H1 (cell line): Measurements from ENCODE around the gene PSPH. TPM values are rescaled to one million over a fixed set of nuclear protein-coding genes. Genes with fewer than 3 reads are reported as not detected.

ENCODE experiments used
- CTCF ChIA-PET: fragments of 300-600 bp; sonication (Branson Sonifier 250); formaldehyde crosslinking; loops from one replicate; lab custom pipeline; 2021; ENCODE audit not compliant: partially characterized antibody; lab: Charles Lee
- POLR2A ChIA-PET: fragments of 300-600 bp; sonication (Branson Sonifier 250); formaldehyde crosslinking; loops from one replicate; lab custom pipeline; 2021; ENCODE audit warnings: inconsistent platforms; ENCODE audit not compliant: partially characterized antibody; lab: Charles Lee
- DNase-seq, 2 experiments: peaks; one replicate each; pipeline versions ENCODE4 v3.0.0 to v3.0.0-alpha.2; 2010 to 2022; ENCODE audit warnings: low spot score in 2 of 2, low read depth in 1 of 2, mixed read lengths in 1 of 2
- FAIRE-seq: peaks from 2 replicates; lab custom pipeline; 2011; peaks lifted over from hg19 to GRCh38; lab: Jason Lieb, UNC
- H2AFZ ChIP-seq: 2 replicates; pipeline ENCODE4 v1.8.1; 2012; ENCODE audit warnings: low read length, inconsistent platforms
- H2AK5ac ChIP-seq: 2 replicates; pipeline ENCODE4 v1.6.1; 2013; ENCODE audit warnings: low read depth, low read length
- H2BK120ac ChIP-seq: replicated peaks from 2 replicates; pipeline ENCODE3; 2013; ENCODE audit warnings: low read depth, low read length, inconsistent platforms
- H2BK12ac ChIP-seq: 2 replicates; pipeline ENCODE4 v1.6.1; 2013; ENCODE audit warnings: low read depth, low read length
- H2BK15ac ChIP-seq: 2 replicates; pipeline ENCODE4 v1.6.1; 2013; ENCODE audit warnings: low read length
- H2BK20ac ChIP-seq: 2 replicates; pipeline ENCODE4 v1.6.1; 2013; ENCODE audit warnings: low read length
- H2BK5ac ChIP-seq: 2 replicates; pipeline ENCODE4 v1.6.1; 2013; ENCODE audit warnings: low read depth, low read length
- H3K14ac ChIP-seq: 2 replicates; pipeline ENCODE4 v1.6.1; 2013; ENCODE audit warnings: inconsistent platforms; ENCODE audit not compliant: insufficient read length
- H3K18ac ChIP-seq: 2 replicates; pipeline ENCODE4 v1.6.1; 2013; ENCODE audit warnings: low read length; ENCODE audit errors: extremely low read depth
- H3K23ac ChIP-seq: 2 replicates; pipeline ENCODE4 v1.6.1; 2013; ENCODE audit warnings: inconsistent platforms; ENCODE audit not compliant: insufficient read length
- H3K23me2 ChIP-seq: 2 replicates; pipeline ENCODE4 v1.6.1; 2013; ENCODE audit warnings: low read depth, low read length
- H3K27ac ChIP-seq: 2 replicates; pipeline ENCODE4 v1.6.1; 2011; ENCODE audit warnings: low read depth, low read length, inconsistent platforms
- H3K27me3 ChIP-seq, 4 experiments: replicated peaks in 1 of 4; 1 replicate in 1 of 4; 2 replicates in 3 of 4; pipeline versions ENCODE4 v1.6.1 to v1.8.1; 2011 to 2013; ENCODE audit warnings: low read length in 3 of 4, mild to moderate bottlenecking in 3 of 4, inconsistent platforms in 2 of 4, mixed read lengths in 2 of 4, moderate library complexity in 1 of 4; ENCODE audit not compliant: control insufficient read depth in 3 of 4, insufficient read depth in 3 of 4; ENCODE audit errors: extremely low read depth in 1 of 4
- H3K36me3 ChIP-seq, 4 experiments: 2 replicates each; pipeline versions ENCODE4 v1.6.1 to v1.8.1; 2011 to 2013; ENCODE audit warnings: mild to moderate bottlenecking in 4 of 4, low read length in 3 of 4, moderate library complexity in 2 of 4, control low read depth in 1 of 4, inconsistent platforms in 1 of 4; ENCODE audit not compliant: insufficient read depth in 4 of 4, control insufficient read depth in 2 of 4
- H3K4ac ChIP-seq: replicated peaks from 2 replicates; pipeline ENCODE3; 2013; ENCODE audit warnings: low read length, low read depth, mixed read lengths, inconsistent platforms; ENCODE audit not compliant: insufficient read length
- H3K4me1 ChIP-seq, 4 experiments: replicated peaks in 1 of 4; 1 replicate in 1 of 4; 2 replicates in 3 of 4; pipeline versions ENCODE4 v1.6.1 to v1.8.1; 2011 to 2013; ENCODE audit warnings: low read length in 3 of 4, inconsistent platforms in 2 of 4, mixed read lengths in 1 of 4; ENCODE audit not compliant: insufficient read depth in 4 of 4, control insufficient read depth in 3 of 4
- H3K4me2 ChIP-seq, 2 experiments: 2 replicates each; pipeline versions ENCODE4 v1.6.1 to v1.8.1; 2011 to 2013; ENCODE audit warnings: low read depth in 2 of 2, low read length in 2 of 2, control low read depth in 1 of 2, inconsistent platforms in 1 of 2, mild to moderate bottlenecking in 1 of 2; ENCODE audit not compliant: insufficient read depth in 1 of 2
- H3K4me3 ChIP-seq, 4 experiments: fragments of 200-600, 300-600 bp in 1 of 4; sonication (generic), shearing (Covaris generic), sonication (Bioruptor Twin) in 1 of 4; 2 replicates each; pipeline versions ENCODE4 v1.5.1 to v1.8.1; 2011 to 2016; ENCODE audit warnings: low read length in 4 of 4, low read depth in 3 of 4, control low read depth in 2 of 4, inconsistent platforms in 2 of 4, mild to moderate bottlenecking in 2 of 4, mixed read lengths in 1 of 4, moderate library complexity in 1 of 4; ENCODE audit not compliant: insufficient read depth in 2 of 4; ENCODE audit errors: extremely low read depth in 1 of 4
- H3K56ac ChIP-seq: replicated peaks from 2 replicates; pipeline ENCODE3; 2013; ENCODE audit warnings: low read depth, mild to moderate bottlenecking, mixed read lengths, low read length, inconsistent platforms; ENCODE audit not compliant: insufficient read length
- H3K79me1 ChIP-seq: 2 replicates; pipeline ENCODE4 v1.6.1; 2013; ENCODE audit warnings: low read depth, low read length, control low read depth
- H3K79me2 ChIP-seq, 2 experiments: 2 replicates each; pipeline versions ENCODE4 v1.6.1 to v1.8.1; 2012 to 2013; ENCODE audit warnings: low read length in 2 of 2, mild to moderate bottlenecking in 2 of 2, inconsistent platforms in 1 of 2; ENCODE audit not compliant: insufficient read depth in 2 of 2, control insufficient read depth in 1 of 2
- H3K9ac ChIP-seq, 4 experiments: replicated peaks in 1 of 4; 1 replicate in 1 of 4; 2 replicates in 3 of 4; pipeline versions ENCODE4 v1.6.1 to v1.8.1; 2011 to 2013; ENCODE audit warnings: low read depth in 3 of 4, low read length in 3 of 4, control low read depth in 2 of 4, mild to moderate bottlenecking in 2 of 4, moderate library complexity in 2 of 4, inconsistent platforms in 1 of 4; ENCODE audit errors: extremely low read depth in 1 of 4
- H3K9me3 ChIP-seq, 2 experiments: 2 replicates each; pipeline versions ENCODE4 v1.6.1 to v1.8.1; 2012 to 2013; ENCODE audit warnings: mild to moderate bottlenecking in 2 of 2, moderate library complexity in 2 of 2, control low read depth in 1 of 2, inconsistent platforms in 1 of 2, low read depth in 1 of 2, low read length in 1 of 2, mixed read lengths in 1 of 2; ENCODE audit not compliant: insufficient read depth in 2 of 2
- H4K20me1 ChIP-seq, 2 experiments: replicated peaks in 1 of 2; 2 replicates each; pipeline versions ENCODE3 to v1.8.1; 2011 to 2013; ENCODE audit warnings: inconsistent platforms in 2 of 2, low read length in 2 of 2, mild to moderate bottlenecking in 1 of 2; ENCODE audit not compliant: insufficient read depth in 2 of 2, control insufficient read depth in 1 of 2
- H4K5ac ChIP-seq: 2 replicates; pipeline ENCODE4 v1.6.1; 2013; ENCODE audit warnings: low read length, low read depth, mixed read lengths, inconsistent platforms; ENCODE audit not compliant: insufficient read length
- H4K8ac ChIP-seq: 2 replicates; pipeline ENCODE4 v1.8.0; 2013; ENCODE audit warnings: mild to moderate bottlenecking, moderate library complexity, low read length, inconsistent platforms; ENCODE audit not compliant: insufficient read depth; ENCODE audit errors: extremely low read depth
- H4K91ac ChIP-seq: replicated peaks from 2 replicates; pipeline ENCODE3; 2013; ENCODE audit warnings: low read length, mixed read lengths, inconsistent platforms; ENCODE audit not compliant: insufficient read length
- BCL11A ChIP-seq, 2 experiments: IDR thresholded peaks; one replicate each; pipeline ENCODE4 v1.6.1; 2011; ENCODE audit warnings: low read depth in 2 of 2, low read length in 2 of 2, mild to moderate bottlenecking in 2 of 2
- EP300 ChIP-seq, 2 experiments: IDR thresholded peaks; 1 replicate in 1 of 2; 2 replicates in 1 of 2; pipeline ENCODE4 v1.6.1; 2011 to 2012; ENCODE audit warnings: low read depth in 2 of 2, low read length in 2 of 2, mild to moderate bottlenecking in 2 of 2, borderline replicate concordance in 1 of 2, inconsistent platforms in 1 of 2, moderate library complexity in 1 of 2
- POU5F1 ChIP-seq: IDR thresholded peaks from 2 replicates; pipeline ENCODE4 v1.6.1; 2011; ENCODE audit warnings: low read depth, mild to moderate bottlenecking, low read length, moderate library complexity
- WGBS, 2 experiments: shearing (Covaris generic) in 1 of 2; methylation state at CpG; one replicate each; pipeline versions ENCODE4 v1.1.6 to v1.1.7; 2013 to 2015; ENCODE audit warnings: low lambda C conversion rate in 2 of 2, mixed read lengths in 2 of 2, inconsistent platforms in 1 of 2, low coverage in 1 of 2, missing lambda C conversion rate in 1 of 2; ENCODE audit not compliant: insufficient replicate concordance in 2 of 2, insufficient coverage in 1 of 2, insufficient read length in 1 of 2; ENCODE audit errors: extremely low coverage in 1 of 2, missing lambda C conversion rate in 1 of 2; 5-methylcytosine and 5-hydroxymethylcytosine counted together
- polyA plus RNA-seq, 7 experiments: library from polyadenylated mRNA; depleted of rRNA in 3 of 7; stranded (reverse) in 5 of 7; unstranded in 2 of 7; fragments of >200 nt in 5 of 7; fragments of 200-250 nt in 2 of 7; gene quantifications; 1 replicate in 5 of 7; 2 replicates in 1 of 7; 4 replicates in 1 of 7; pipeline versions ENCODE4 v1.2.1 to v1.2.3, GENCODE V29; 2011 to 2013; ENCODE audit warnings: missing spikeins in 2 of 7, mixed read lengths in 2 of 7
- total RNA-seq: library from RNA; stranded (reverse); fragmentation: NEBNext Ultra II Directional; extraction: Animal tissue kit (Norgen Biotek cat#: 25700); gene quantifications from 2 replicates; pipeline ENCODE4 v1.2.1, GENCODE V29; 2021

The PSPH gene
- total and polyA plus RNA-seq, 2 of the 8 experiments (the other 6 are each of a cell fraction or from before 2014, with no cell fraction given): 31.0 to 64.8 TPM

- H2BK120ac ChIP-seq: no peak overlapping the region
- H2BK15ac ChIP-seq: no peak overlapping the region
- peaks cover 0 to 2% of the 10 kb centered on the region in 2 experiments for H4K20me1 ChIP-seq
- ChIA-PET CTCF (interaction anchor here (0.9 to 2.9 kb wide), 3 partner anchors 14 to 83 kb away, joined by 3 to 23 read pairs (median 4); partner anchors contain the start of gene PHKG1), POLR2A (interaction anchor here (1.3 to 1.7 kb wide), 3 partner anchors 11 to 26 kb away, joined by 3 to 4 read pairs (median 3); partner anchors contain the start of genes CCT6A, PSPH and SUMF2)
- FAIRE-seq (no peak), DNase-seq (no peak)
- H2BK12ac ChIP-seq: no peak overlapping the region
- no peak overlapping the region for H3K4me3 ChIP-seq
- H3K27me3 ChIP-seq: no peaks in the 10 kb centered on the region
- H2BK5ac ChIP-seq: no peak overlapping the region
- no peaks in the 10 kb centered on the region for H3K79me2 ChIP-seq
- no peak overlapping the region for H3K14ac ChIP-seq
- no peak overlapping the region for H2AFZ ChIP-seq
- H3K23me2 ChIP-seq: no peaks in the 10 kb centered on the region
- no peak overlapping the region for H3K23ac ChIP-seq
- no peak overlapping the region for H3K18ac ChIP-seq
- H3K56ac ChIP-seq: no peak overlapping the region
- no peak overlapping the region for H3K9ac ChIP-seq
- WGBS, 2 experiments: 82% methylated on average over 2 of the region's 3 CpGs; no CpG with 5 or more reads in 1 of the 2 experiments
- no peak overlapping the region for H3K4ac ChIP-seq
- H3K4me2 ChIP-seq: no peak overlapping the region
- no peaks in the 10 kb centered on the region for H3K79me1 ChIP-seq
- H3K9me3 ChIP-seq: no peaks in the 10 kb centered on the region
- no peaks in the 10 kb centered on the region for H3K4me1 ChIP-seq
- H4K91ac ChIP-seq: no peak overlapping the region
- TF ChIP-seq POU5F1: no peak
- no peak for TF ChIP-seq EP300 (IDR thresholded peaks at IDR 0.05; ENCODE audit: borderline replicate concordance in 1 of 2, low read depth in 2 of 2, low read length in 2 of 2)
- TF ChIP-seq BCL11A (IDR thresholded peaks at IDR 0.05; ENCODE audit: low read depth in 2 of 2, low read length in 2 of 2): no peak
- TF ChIP-seq, all 59 proteins: peak for 0
- no peak overlapping the region for H2AK5ac ChIP-seq
- H4K5ac ChIP-seq: no peak overlapping the region
- no peak overlapping the region for H4K8ac ChIP-seq
- no peak overlapping the region for H2BK20ac ChIP-seq
- no peak overlapping the region for H3K27ac ChIP-seq
- peaks cover 3 to 25% (median 9%) of the 10 kb centered on the region in 4 experiments; a peak in 7 of 8 replicates for H3K36me3 ChIP-seq
Observed at GRCh38 chr7:56077681-56078080, 26.4 kb upstream of the PSPH start.
